Measurements from ENCODE around the gene KL.

Gene KL

DNA sequence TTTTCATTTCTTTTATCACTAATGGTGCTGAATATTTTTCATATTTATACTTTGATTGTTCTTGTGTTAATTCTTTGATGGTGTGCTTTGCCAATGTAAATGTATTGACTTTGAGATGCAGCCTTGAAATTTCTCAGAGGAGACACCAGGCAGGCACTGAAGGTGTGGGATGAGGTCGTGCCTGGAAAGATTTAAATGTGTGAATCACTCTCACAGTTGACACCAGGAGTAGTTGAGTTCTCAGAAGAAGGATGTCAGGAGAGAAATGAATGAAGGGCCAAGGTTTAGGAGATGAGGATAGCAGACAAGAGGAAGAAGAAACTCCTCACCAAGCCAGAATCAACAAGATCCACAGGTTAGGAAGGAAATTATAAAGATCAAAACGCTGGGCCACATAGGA lies 10.1 kb upstream of the KL start:
- no peak for DNase-seq

DNA sequence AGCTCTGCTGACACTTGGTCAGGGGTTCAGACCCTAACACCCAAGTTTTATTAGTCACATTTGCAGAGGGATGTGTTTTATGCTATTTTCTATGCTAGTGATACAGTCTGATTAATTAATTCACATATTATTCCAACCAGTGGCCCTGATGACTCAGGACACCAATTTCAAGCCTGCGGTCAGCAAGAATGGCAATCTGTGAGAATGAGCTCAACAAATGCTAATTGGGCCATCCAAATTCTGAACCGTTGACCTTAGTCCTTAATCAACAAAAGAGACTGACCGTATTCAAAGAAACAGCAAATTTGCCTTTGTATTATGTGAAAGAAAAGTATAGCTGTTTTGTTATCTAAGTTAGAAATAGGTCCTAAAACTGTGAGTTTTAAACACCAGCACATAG lies 9.6 kb upstream of the KL start:
- DNase-seq = no peak

DNA sequence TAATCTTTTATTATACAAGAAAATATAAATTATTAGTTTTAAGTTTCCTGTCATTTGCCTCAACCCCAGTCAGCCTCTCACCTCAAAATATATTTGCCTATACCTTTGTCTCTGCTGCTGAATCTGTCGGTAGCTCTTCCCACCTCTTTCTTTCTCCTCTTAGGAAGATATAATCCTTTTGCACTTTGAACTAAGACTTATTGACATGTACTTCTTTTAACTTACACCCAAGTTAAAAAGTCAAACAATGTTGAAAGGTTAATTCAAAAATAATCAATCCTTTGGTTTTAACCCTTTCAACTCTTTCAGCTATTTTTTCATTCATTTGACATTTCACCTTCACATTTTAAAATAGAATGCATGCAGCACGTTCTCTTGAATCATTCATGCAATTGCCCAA lies 9.0 kb upstream of the KL start:
- DNase-seq = no peak

DNA sequence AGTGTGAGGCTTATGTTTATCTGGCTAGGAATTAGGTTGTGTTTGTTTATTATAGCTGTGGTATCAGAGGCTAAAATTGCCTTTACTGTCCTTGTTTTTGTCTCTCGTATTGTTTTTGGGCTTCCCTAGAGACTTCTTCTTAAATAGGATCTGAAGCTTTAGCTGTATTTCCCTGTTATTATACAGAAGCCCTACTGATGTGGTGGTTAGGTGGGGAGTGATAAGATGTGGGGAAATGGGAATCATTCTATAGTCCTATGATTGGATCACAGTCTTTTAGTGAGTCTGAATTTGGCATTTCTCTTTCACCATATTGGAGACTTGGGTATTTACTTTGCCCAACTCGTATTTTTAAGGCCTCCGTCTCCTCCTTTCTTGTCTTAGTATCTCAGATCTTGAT lies 8.3 kb upstream of the KL start:
- no peak for DNase-seq

DNA sequence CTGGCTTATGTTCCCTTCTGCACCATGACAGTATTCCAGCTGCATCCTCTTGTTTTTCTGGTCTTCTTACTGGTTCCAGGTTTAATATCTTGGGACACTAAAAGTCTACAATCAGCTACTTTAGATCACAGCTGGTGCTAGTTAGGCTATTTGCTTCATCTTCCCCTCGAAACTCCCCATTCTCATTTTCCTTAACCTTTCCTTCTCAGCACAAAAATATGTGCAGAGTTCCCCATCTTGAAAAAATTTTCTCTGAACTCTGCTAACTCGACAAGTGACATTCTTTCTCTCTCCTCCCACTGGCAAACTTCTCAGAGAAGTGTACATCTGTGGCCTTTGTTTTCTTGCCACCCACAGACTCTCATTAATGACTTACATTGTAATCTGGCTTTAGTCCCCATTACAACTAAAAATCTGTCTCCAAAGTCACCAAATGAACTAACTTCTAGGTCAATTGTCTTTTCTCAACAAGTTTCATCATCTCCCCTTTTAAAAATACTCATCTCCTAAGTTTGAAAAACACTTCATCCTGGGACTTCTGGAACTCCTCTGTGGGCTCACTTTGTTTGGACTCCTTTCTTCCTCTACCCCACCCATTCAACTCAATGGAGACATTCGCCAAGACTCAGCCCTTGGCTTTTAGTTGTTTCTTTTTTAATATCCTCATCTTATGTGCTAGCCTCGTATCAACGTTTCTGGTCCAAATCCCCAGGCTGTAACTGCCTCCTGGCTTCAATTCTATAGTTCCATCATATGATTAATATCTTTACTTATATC lies 7.1 kb upstream of the KL start:
- DNase-seq = no peak

DNA sequence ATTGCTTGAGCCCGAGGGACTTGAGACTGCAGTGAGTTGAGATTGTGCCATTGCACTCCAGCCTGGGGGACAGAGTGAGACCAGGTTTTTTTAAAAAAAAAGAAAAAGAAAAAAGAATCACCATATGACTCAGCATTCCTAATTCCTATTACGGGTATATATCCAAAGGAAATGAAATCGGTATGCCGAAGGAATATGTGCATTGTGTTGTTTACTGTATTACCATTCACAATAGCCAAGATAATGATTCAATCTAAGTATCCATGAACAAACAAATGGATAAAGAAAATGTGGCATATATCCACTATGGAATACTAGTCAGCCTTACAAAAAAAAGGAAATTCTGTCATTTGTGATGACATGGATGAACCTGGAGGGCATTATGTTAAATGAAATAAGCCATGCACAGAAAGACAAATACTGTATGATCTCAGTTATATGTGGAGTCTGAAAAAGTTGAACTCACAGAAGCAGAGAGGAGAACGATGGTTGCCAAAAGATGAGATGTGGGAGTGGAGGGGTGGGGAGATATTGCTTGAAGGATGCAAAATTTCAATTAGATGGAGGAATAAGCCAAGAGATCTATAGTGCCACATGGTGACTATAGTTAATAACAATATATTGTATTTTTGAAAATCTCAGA lies 4.3 kb upstream of the KL start:
- DNase-seq = no peak

DNA sequence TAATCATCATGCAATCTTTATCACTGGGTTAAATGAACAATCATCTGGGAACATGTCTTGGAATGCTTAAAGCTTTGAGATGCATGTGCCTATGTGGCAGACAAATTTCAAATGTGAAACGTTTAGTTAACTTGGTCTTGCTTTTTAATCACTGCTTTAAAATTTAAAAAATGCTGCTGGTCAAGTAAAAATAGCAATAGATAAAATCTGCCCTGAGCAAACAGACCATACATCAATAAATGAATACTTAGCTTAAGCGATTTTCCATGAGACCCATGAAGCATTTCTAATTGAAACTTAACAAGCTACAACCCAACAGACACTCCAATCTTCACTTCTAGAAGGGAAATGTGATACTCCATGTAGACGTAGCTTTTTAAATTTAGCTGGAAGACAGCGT lies 1.9 kb upstream of the KL start:
- DNase-seq = no peak

DNA sequence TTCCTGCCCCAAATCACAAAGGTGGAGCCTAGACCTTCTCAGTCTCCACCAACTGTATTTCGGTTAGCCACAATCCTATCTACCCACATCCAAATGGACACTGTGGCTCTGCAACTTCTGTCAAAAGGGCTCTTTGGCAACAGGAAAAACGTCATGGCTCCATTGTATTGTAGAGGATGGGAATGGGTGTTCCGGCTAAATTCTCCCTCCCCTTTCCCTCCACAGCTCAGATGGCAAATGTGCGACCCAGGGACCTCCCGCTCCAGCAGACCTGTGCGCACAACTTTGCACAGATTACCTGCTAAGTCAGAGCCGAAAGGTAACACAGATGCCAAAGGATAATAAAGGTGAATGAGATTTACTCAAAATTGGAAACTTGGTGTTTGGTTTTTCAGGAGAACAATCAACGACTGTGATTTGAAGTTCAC lies 968 bp upstream of the KL start:
- no peak for DNase-seq

DNA sequence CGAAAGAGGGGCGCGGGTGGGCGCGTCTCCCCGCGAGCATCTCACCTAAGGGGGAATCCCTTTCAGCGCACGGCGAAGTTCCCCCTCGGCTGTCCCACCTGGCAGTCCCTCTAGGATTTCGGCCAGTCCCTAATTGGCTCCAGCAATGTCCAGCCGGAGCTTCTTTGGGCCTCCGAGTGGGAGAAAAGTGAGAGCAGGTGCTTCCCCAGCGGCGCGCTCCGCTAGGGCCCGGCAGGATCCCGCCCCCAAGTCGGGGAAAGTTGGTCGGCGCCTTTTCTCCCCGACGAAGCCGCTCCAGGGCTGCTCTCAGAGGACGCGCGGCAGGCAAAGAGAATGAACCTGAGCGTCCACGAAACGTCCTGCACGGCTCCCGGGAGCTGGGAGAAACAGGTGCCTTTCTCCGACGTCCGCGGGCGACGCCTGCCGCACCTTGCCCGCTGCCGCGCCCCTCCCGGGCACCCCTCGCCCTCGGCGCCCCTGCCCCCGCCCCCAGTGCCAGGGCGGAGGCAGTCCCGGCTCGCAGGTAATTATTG lies 366 bp upstream of the KL start:
- DNase-seq = no peak

DNA sequence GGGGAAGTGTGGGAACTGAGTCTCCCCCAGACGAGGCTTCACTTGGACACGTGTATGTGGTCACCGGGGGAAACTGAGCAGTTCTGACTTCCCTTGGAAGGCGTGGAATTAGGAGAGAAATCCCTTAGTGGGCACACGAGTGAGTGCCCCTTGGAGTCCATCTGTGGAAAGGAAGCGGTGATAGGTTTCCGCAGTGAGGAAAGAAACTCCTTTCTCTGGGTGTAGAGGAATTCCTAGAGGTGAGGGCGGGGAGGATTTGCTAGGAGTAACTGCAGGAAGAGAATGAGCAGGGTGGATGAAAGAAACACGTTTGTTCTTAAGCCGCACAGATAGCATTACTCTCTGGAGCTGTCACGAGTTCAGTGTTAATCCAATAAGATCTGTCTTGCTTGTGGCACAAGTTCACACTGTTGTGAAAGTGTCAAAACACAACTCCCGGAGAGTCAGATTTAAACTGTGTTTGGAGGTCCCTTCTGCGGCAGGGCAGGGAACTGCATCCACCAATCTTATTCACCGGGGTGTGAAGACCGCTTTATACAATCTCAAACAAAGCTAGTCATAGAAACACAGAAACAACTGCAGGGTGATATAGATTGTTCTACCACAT lies 1.2 kb downstream of the KL start:
- DNase-seq = no peak

DNA sequence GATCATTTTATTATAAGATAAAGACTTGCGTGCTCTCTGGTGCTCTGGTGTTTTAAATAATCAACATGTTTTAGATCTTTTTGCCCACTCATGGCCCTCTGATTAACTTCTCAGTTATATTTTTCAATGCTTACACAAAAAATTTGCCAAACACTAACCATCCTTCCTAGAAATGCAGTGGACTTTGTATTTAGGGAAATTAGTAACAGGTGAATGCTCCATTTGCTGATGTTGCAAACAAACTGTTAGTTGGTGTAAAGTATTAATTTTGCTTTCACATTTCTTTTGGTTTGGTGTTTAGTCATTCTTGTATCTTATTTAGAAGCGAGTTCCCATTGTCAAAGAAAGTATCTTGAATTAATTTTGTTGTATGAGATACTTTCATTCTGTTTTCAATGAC lies 2.7 kb downstream of the KL start:
- no peak for DNase-seq

DNA sequence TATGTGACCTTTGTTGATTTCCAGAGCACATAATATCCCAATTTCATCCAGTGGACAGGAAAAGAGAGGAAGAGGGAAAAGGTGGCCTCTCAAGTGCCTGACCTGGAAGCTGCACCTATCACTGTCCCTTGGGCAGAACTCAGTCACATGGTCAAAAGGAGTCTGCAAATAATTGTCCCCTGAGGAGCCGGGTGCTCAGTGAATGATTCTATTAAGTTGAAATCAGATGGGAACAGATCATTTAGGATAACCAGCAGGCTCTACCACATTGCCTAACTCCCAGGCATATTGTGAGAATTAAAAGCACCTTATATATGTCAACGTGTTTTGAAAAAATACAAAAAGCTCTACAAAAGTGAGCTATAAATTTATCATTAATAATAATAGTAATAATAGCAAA lies 6.8 kb downstream of the KL start:
- no peak for DNase-seq

DNA sequence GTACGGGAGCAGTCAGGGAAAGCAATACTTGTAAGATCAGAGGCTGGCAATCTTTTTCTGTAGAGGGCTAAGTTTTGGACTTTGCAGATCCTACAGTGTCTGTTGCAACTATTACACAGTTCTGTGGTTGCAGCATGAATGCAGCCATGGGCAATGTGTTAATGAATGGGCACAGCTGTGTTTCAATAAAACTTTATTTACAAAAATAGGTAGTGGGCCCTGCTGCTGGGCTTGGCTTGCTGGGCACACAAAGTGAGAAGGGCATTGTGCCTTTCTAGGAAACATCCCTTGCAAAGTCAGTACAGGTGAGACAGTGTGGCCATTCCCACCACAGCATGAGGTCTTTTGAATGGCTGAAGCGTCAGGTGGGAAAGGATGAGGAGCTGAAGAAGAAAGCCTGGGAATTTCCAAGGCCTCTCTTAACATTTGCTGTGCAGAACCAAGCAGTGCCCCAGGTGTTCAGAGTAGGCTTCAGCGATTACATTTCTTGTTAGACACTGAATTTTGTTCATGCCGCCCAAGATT lies 9.1 kb downstream of the KL start:
- no peak for DNase-seq

DNA sequence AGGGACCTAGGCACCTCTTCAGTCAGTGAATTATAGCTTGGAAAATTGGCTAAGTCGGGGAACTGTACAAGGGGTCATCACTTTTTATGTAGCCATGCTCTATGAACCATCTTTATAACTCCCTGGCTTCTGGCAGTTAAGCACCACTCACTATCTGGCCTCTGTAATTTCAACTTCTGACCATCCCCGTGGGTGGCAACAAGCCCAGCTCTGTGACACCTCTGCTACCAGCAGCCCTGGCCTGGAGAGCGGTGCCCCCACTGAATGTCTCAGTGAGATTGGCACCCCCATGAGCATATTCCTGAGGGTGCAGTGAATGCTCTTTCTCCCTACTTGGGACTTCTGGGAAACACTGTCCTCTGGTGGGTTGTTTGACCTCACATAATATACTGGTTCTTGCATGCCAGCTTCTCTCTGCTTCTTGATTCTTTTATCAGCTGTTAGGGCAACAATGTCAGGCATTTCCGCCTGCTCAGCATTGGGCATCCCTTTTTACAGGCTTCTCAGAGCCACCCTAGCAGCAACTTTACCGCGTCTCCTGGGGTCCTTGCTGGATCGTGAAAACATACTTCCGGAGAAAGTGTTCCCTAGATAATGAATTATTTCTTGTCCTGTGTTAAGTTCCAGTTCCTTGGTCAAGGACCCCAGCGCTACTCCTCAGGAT lies 10.4 kb downstream of the KL start:
- DNase-seq = no peak

DNA sequence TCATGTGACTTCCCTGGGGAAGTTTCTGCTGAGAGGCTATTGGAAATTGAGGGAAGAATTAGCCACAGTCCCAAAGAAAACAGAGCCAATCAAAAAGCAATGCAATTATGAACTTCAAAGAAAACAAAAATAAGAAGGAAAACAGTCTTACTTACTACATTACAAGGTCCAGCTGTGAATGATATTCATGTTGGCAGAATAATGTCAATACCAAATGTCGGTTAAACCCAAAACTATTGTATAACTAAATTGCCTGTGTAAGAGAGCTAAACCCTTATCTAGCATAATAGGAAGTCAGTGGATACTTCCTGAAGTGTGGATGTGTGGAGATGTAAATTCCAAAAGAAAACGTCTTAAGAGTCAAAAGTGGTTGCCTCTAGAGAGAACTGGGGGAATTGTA lies 12.4 kb downstream of the KL start:
- no peak for DNase-seq

DNA sequence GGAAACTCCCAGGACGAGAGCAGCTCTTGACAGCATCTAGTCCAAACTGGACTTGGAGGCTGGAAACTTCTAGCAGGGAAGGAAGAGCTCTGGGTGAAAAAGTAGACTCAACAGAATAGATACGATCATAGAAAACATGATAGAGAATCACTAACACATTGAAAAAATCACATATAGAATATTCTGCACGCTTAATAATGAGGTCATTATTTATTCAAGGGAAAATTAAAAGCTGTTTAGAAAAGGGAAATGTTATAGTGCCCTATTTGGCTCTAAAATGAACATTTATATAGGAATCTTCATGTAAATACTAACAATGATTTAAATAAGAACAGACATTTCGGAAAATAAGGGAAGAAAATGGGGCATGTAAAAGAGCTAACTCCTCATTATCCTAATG lies 15.1 kb downstream of the KL start:
- no peak for DNase-seq

DNA sequence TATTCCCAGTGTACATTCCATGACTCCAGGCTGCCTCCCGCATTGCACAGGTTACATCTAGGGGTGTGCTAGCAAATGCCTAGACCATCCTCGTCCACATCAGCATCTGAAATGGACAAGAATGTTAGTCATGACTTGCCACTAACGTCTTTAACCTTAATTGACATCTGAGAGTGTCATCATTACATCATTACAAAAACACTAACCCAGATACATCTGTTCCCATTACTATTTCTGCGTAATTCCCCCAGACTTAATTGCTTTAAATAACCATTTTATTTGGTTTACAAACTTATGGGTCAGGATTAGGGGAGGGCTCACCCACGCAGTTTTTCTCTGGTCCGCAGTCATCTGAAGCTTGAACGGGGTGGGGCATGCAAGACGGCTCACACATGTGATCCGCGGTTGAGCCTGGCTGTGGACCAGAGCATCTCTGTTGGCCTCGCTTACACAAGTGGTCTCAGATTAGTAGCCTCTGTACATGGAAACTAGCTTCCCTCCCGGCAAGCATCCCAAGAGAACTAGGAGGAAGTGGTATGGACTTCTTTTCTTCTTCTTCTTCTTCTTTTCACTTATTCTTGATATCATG lies 15.9 kb downstream of the KL start:
- DNase-seq = no peak

DNA sequence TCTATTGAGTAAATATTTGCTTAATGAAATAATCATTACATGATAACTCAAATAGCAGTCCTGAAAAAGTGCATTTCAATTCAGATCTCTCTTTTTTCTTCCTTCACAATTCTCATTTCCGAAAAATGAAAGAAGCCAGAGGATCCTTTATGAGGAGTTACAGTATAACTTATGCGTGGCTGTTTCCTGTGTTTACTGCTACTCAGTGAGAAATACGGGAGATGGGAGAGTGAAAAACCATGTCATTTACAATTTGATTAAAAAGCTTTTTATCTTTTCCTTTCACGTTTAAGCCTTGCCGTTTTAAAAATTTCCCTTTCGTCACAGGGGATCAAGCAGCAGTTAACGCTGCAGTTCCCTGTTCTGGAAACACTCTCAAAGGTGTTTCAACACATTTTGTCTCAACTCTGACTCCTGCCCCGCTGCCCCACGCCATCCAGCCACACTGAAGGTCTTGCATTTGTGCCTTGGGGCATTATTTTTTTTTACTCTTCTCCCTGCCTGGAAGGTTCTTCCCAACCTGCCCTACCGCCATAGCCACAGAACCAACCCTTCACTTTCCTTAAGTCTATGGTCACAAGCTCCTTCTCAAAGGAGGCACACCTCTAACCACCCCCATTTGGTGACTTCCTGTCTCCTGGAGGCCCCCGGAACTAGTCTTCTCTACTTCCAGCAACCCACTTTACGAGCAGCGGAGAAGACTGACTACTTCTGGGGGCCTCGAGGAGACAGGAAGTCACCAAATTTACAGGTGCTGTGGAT lies 17.0 kb downstream of the KL start:
- DNase-seq = no peak

DNA sequence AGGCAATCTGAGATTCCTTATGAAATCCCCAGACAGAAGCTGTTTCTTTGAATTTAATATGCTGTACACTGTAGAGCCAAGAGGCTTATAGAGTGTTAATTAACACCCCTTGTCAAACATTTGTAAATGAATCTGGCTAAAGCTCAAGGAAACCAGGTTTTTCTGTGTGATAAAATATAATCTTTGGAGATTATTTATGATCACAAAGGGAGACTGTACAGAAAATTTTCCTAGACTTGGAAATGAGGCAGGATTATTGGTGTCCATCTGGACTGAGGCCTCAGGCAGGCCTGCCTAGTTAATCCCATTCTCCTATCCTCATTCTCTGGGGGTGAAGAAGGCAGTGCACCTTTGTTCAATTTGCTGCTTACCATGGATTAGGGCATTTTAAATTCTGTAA lies 17.8 kb downstream of the KL start:
- no peak for DNase-seq

DNA sequence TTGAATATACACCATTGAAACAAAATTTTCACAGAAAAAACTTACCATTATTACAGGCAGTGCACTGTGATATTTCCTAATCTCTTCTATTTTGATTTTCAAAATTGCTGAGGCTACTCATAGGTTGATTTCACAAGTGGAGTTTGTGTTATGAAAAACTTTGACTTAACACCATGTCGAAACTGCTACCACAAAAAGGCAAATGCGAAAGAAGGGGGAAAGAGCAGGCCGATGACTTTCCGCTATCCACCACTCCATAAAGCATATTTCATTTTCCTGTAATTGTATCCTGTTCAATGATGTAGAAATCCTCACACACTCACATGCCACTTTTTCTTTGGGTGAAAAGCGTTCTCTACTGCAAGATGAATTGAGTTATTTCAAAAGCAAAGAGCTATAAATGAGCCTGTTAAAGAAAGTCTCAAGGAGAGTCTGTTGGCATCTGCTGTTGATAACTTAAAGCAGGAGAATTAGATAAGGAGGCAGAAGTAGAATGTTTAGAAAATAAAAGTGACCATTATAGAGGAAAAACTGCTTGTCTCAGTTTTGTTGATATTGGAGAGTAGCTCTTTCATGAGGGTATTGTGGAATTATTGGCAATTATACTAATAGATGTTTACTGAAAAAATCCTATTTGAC lies 18.8 kb downstream of the KL start:
- no peak for DNase-seq

DNA sequence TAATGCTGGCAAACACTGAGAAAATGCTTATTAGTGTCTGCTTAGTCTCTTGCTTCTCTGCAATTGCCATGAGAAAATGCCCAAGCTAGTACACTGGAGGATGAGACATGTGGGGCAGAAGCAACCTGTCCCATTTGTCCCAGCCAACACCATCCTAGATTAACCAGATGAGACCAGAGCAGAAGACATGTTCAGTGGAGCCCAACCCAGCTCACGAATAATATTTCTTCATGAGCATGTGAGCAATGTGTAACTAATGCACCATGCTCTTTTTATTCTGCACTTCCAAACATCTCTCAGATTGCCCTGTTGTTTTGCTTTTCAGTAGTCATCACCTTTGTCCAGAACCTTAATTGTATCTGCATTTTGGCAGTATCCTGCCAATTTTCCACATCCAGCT lies 21.4 kb downstream of the KL start:
- DNase-seq = no peak

DNA sequence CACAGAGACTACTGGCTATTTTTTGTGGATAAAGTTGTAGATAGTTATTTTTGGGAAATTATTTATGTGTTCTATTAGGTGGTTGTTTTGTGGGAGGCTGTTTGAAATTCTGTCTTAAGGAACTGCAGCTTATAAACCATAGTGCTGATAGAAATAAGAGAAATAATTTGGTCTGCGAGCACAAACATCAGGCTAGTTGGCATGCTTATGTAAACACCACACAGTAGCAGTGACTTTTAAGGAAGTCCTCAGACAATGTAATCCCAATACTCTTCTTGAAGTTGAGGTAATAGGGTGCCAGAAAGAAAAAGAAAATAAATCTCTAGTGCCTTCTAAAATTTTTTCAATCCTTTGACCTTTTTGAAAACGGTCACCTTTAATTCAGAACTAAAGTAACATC lies 23.9 kb downstream of the KL start:
- no peak for DNase-seq

All from activated T-cell treated with anti-CD3 and anti-CD28 coated beads for 4 hours (primary cell).